Mesangial cell (primary cell): ENCODE results near the gene RGL2. TPM values are rescaled to one million over a fixed set of nuclear protein-coding genes. Genes with fewer than 3 reads are reported as not detected.

ENCODE experiments used
- total RNA-seq: library from RNA; depleted of rRNA; stranded (reverse); fragments of >200 nt; gene quantifications from 2 replicates; pipeline ENCODE4 v1.2.3, GENCODE V29; 2015

RGL2 gene
- total RNA-seq, result 27.1 and 50.1 TPM in 2 replicates

GRCh38 chr6:33298773-33299236 is at the start of gene RGL2:
Gene RGL2 (minus strand): TSS chr6:33298942. CDS start chr6:33298610, 332 bp downstream.

GRCh38 chr6:33317669-33318425 is 19.1 kb upstream of the RGL2 start, which contains the start of gene ZBTB22:
Gene ZBTB22 (minus strand): TSS chr6:33317744. CDS start chr6:33316916, 828 bp downstream.

GRCh38 chr6:33313709-33314514 is 15.2 kb upstream of the RGL2 start, which contains the start of gene TAPBP:
Gene TAPBP (minus strand): TSS chr6:33314078. CDS start chr6:33314041, 37 bp downstream.

GRCh38 chr6:33288921-33289783 is 9.6 kb downstream of the RGL2 start, which contains the start of the genes PFDN6 and WDR46:
Gene PFDN6 (plus strand): TSS chr6:33289601. CDS start chr6:33289857, 256 bp downstream.
Gene WDR46 (minus strand): TSS chr6:33289239. CDS start chr6:33289170, 69 bp downstream.

GRCh38 chr6:33276864-33277662 is 21.7 kb downstream of the RGL2 start, which contains the start of gene B3GALT4:
Gene B3GALT4 (plus strand): TSS chr6:33277123. CDS start chr6:33277420, 297 bp downstream.

GRCh38 chr6:33271468-33272274 is 27.1 kb downstream of the RGL2 start, which contains the start of the genes RPS18 and VPS52:
Gene RPS18 (plus strand): TSS chr6:33272075. CDS start chr6:33272120, 45 bp downstream.
Gene VPS52 (minus strand): TSS chr6:33271876. CDS start chr6:33271675, 201 bp downstream.

Other genes starting within 250 kb of the RGL2 start
- gene HLA-DPA1, start 225.3 kb downstream of the RGL2 start, total RNA-seq, result 6.5 TPM in 1 of 2 replicates, not detected in the other
- gene HLA-DPB1, start 223.0 kb downstream of the RGL2 start, total RNA-seq, result 6.8 and 41.1 TPM in 2 replicates
- 0.33 and 0.63 TPM in 2 replicates for gene COL11A2, start 106.5 kb downstream of the RGL2 start, total RNA-seq
- gene RXRB, start 98.3 kb downstream of the RGL2 start, total RNA-seq, result 17.8 and 24.0 TPM in 2 replicates
- gene SLC39A7, start 98.1 kb downstream of the RGL2 start, total RNA-seq, result 107 and 109 TPM in 2 replicates
- 17.4 and 30.6 TPM in 2 replicates for gene HSD17B8, start 94.3 kb downstream of the RGL2 start, total RNA-seq
- 18.4 and 27.4 TPM in 2 replicates for gene RING1, start 90.4 kb downstream of the RGL2 start, total RNA-seq
- 33.6 and 34.9 TPM in 2 replicates for gene VPS52, start 27.1 kb downstream of the RGL2 start, total RNA-seq
- gene RPS18, start 26.9 kb downstream of the RGL2 start, total RNA-seq, result 2,376 and 3,028 TPM in 2 replicates
- 3.7 and 16.6 TPM in 2 replicates for gene B3GALT4, start 21.8 kb downstream of the RGL2 start, total RNA-seq
- 45.5 and 86.5 TPM in 2 replicates for gene WDR46, start 9.7 kb downstream of the RGL2 start, total RNA-seq
- gene PFDN6, start 9.3 kb downstream of the RGL2 start, total RNA-seq, result 39.6 and 67.3 TPM in 2 replicates
- gene TAPBP, start 15.1 kb upstream of the RGL2 start, total RNA-seq, result 182 and 475 TPM in 2 replicates
- 14.3 and 27.6 TPM in 2 replicates for gene ZBTB22, start 18.8 kb upstream of the RGL2 start, total RNA-seq
- gene DAXX, start 24.0 kb upstream of the RGL2 start, total RNA-seq, result 27.1 and 41.7 TPM in 2 replicates
- gene KIFC1, start 92.9 kb upstream of the RGL2 start, total RNA-seq, result 9.0 and 126 TPM in 2 replicates
- 22.3 and 28.0 TPM in 2 replicates for gene PHF1, start 112.1 kb upstream of the RGL2 start, total RNA-seq
- gene CUTA, start 119.2 kb upstream of the RGL2 start, total RNA-seq, result 267 and 351 TPM in 2 replicates
- gene SYNGAP1, start 121.1 kb upstream of the RGL2 start, total RNA-seq, result 2.3 and 8.4 TPM in 2 replicates
- 6.0 and 7.1 TPM in 2 replicates for gene ZBTB9, start 155.6 kb upstream of the RGL2 start, total RNA-seq